ENCODE data around the gene DYSF. TPM values are rescaled to one million over a fixed set of nuclear protein-coding genes. Genes with fewer than 3 reads are reported as not detected.

Gene DYSF
- total RNA-seq, 1 donor from 2014 or later: 0.82 TPM

GRCh38 chr2:71664161-71664560 lies 210.8 kb downstream of the DYSF start:
- no peak for DNase-seq (ENCODE audit: low spot score in 2 of 2)
- no peak for FAIRE-seq

GRCh38 chr2:71665168-71666093 lies 212.1 kb downstream of the DYSF start:
- FAIRE-seq: no peak
- DNase-seq (ENCODE audit: low spot score in 2 of 2): no peak

GRCh38 chr2:71666094-71666474 lies 212.7 kb downstream of the DYSF start:
- FAIRE-seq: no peak
- DNase-seq (ENCODE audit: low spot score in 2 of 2): no peak

DNA sequence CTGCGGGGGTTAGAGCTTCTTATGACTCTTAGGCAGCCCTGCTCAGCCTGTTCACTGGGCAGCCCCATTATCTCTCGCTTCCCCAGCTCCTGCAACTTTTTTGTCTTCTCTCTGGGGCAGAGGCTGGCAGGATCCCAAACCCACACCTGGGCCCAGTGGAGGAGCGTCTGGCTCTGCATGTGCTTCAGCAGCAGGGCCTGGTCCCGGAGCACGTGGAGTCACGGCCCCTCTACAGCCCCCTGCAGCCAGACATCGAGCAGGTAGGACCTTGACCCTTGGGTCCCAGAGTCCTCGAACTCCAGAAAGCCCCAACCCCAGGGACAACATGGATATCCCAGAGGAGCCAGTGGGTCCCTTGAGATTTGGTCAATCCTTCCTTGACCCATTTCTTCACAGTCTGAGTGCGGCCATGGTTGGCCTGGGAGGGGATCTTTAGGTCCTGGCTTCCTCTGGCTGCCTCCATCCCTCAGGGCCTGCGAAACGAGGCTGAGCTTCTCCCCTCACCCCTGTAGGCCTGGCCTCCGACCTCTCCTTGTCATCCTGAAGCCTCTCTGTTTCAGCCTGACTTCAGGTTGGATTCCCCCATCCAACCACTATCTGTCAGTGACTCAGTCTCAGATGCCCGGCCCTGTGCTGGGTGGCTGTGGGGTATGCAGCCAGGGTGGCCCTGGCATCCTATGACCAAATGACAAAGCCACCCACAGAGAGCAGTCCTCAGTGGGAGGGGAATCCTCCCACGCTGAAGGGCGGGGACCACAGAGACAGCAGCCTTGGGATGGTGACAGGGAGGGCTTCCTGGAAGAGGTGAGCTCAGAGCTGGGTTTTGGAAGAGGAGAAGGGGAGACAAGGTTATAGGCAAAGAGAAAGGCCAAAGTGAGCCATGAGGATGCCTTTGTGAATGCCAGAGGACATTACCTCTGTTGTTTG lies 214.2 kb downstream of the DYSF start:
- DNase-seq (ENCODE audit: low spot score in 2 of 2) (no peak), FAIRE-seq (no peak)

GRCh38 chr2:71668326-71669057 lies 215.1 kb downstream of the DYSF start:
- FAIRE-seq (no peak), DNase-seq (ENCODE audit: low spot score in 2 of 2) (no peak)

- DNase-seq (ENCODE audit: low spot score in 2 of 2): no peak
- no peak for FAIRE-seq
These were observed 215.7 kb downstream of the DYSF start for GRCh38 chr2:71669058-71669456.

- FAIRE-seq (no peak), DNase-seq (ENCODE audit: low spot score in 2 of 2) (no peak)
These were observed 216.5 kb downstream of the DYSF start for GRCh38 chr2:71669628-71670429.

- DNase-seq (ENCODE audit: low spot score in 2 of 2) (no peak), FAIRE-seq (no peak)
These were observed 217.1 kb downstream of the DYSF start for GRCh38 chr2:71670430-71670795.

DNA sequence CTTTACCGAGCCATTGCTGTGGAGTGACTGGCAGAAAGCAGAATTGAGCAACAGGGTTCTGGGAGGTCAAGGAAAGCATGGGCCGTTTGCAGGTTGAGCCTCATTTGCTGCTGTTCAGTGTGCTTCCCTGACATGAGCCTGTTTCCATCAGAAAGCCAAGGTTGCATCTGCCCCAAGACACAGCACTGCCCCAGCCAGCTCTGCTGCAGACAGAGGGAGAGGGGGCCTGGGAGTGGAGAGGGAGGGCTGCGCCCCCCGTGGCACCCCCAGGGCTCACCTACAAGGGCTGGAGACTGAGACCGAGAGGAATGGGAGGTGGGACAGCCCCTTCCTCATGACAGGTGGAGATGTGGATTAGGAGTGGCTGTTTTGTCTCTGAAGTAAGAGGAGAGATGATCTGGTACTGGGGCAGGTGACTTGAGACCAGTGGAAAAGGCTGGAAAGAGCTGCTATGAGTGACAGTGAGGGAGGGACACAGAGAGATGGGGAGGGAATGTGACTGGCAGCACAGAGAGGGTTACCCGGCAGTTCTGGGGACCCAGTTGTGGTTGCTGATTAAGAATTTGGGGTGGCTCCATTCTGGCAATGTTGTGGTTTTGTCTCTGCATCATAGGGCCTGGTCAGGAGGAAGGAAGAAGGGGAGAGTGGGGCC lies 218.0 kb downstream of the DYSF start:
- DNase-seq (ENCODE audit: low spot score in 2 of 2): no peak
- FAIRE-seq: no peak

GRCh38 chr2:71671895-71672825 lies 218.8 kb downstream of the DYSF start:
- DNase-seq (ENCODE audit: low spot score in 2 of 2) (no peak), FAIRE-seq (no peak)

DNA sequence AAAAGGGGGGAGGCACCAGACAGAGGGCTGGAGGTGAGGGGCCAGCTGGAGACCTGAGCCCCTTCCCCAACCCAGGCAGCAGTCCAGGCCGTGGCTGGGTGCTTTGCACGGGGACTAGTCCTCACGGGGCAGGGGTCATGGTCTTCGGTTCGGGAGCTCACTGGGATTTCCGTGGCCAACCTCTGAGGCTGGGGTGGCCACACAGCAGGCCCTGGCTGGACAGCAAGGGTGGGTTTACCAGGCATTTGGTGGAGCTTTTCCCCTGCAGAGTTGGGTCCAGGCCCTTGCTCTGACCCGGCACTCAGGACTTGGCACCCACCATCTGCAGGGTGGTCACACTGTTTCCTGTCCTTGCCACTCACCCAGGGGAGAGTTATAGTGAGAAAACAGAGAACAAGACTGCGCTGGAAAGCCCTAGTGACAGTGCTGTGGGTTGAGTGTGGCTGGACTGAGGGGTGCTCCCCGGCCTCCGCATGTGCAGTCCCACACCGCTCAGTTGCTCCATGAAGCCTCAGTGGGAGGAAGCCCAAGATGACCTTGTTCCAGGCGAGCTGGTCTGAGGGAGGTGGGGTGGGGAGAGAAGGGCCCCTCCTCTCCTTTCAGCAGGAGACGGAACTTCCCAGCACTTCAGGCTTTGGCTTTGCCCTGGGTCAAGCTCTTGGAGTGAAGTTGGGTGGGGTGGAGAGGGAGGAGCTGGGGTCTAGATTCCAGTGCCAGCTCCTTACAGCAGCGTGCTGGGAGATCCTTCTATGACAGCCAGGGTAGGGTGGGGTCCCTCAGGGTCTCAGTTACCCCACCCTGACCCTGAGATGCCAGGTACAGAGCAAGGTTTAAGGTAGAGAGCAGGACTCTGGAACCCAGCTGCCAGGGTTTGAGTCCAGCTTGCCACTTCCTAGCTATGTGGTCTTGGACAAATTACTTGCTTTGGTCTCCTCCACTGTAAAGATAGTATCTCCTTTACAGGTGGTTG lies 219.8 kb downstream of the DYSF start:
- FAIRE-seq (no peak), DNase-seq (ENCODE audit: low spot score in 2 of 2) (no peak)

GRCh38 chr2:71674158-71674851 lies 220.9 kb downstream of the DYSF start:
- FAIRE-seq (no peak), DNase-seq (ENCODE audit: low spot score in 2 of 2) (no peak)

DNA sequence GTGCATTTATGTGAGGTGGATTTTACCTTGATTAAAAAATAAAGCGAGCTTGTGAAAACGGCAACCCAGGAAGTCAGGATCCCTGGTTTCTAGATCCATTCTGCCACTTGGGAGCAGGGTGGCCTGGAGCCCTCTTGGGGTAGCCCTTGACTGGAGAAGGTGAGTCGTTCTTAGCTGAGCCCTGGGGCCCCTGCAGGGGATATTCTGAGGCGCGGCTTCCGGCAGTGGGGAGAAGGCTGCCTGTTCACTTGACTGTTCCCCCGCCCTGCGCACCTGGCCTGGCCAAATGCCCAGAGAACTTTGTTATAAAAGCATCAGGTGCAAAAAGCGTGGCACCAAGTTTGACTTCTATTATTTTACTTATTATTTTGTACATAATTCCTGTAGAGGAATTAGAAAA lies 221.9 kb downstream of the DYSF start:
- FAIRE-seq (no peak), DNase-seq (ENCODE audit: low spot score in 2 of 2) (no peak)

GRCh38 chr2:71678874-71679273 lies 225.5 kb downstream of the DYSF start:
- DNase-seq (ENCODE audit: low spot score in 2 of 2) (no peak), FAIRE-seq (no peak)

- DNase-seq (ENCODE audit: low spot score in 2 of 2) (no peak), FAIRE-seq (no peak)
These were observed 226.1 kb downstream of the DYSF start for GRCh38 chr2:71679491-71679890.

DNA sequence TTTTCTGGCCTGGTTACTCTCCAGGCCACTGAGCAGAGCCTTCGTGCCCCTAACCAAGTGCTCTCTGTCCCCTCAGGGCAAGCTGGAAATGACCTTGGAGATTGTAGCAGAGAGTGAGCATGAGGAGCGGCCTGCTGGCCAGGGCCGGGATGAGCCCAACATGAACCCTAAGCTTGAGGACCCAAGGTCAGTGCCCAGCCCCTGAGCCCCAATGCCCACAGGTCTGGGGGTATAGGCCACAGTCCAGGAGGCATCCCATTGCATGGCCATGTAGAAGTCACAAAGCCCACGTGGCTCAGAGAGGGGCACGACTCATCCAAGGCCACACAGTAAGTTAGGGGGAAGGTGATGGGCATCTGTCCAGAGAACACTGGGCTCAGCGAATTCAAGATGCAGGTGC lies 227.6 kb downstream of the DYSF start:
- FAIRE-seq (no peak), DNase-seq (ENCODE audit: low spot score in 2 of 2) (no peak)

- DNase-seq (ENCODE audit: low spot score in 2 of 2) (no peak), FAIRE-seq (no peak)
These were observed 228.3 kb downstream of the DYSF start for GRCh38 chr2:71681626-71682025.
